Umbilical cord (tissue), 1 donor: ENCODE data around the gene BRDT. TPM values are rescaled to one million over a fixed set of nuclear protein-coding genes. Genes with fewer than 3 reads are reported as not detected.

Source experiments
- total RNA-seq: library from RNA; depleted of rRNA; stranded (reverse); fragments of >200 nt; gene quantifications from one replicate; pipeline ENCODE4 v1.2.3, GENCODE V29; 2014; ENCODE audit warnings: low replicate concordance; ENCODE audit not compliant: insufficient read depth

Gene BRDT
- total RNA-seq, 1 donor from 2014 or later: not detected

Other genes with a start within 250 kb of the BRDT start
- 24.1 TPM for gene TGFBR3, start 63.2 kb upstream of the BRDT start, total RNA-seq
- gene EPHX4, start 80.6 kb downstream of the BRDT start, total RNA-seq: 1.4 TPM
- gene SETSIP, start 126.0 kb downstream of the BRDT start, total RNA-seq: not detected
- 13.2 TPM for gene BTBD8, start 130.9 kb downstream of the BRDT start, total RNA-seq